ENCODE data around the gene BCAN. TPM values are rescaled to one million over a fixed set of nuclear protein-coding genes. Genes with fewer than 3 reads are reported as not detected.
A peak's percentile ranks its signal among the peaks of the same experiment; 100 is the strongest.
"Not testable (repeated sequence)": the region's sequence is repeated elsewhere in the genome, so short reads cannot be mapped to it uniquely, and the experiment has no call there.

Gene BCAN
- total RNA-seq, 1 experiment from 2014 or later: 1.2 TPM

GRCh38 chr1:156602557-156602993 is 39.3 kb upstream of the BCAN start:
- Mint-ChIP-seq H3K4me1 (peaks cover 15 to 23% of the 10 kb centered on the region in 2 experiments), H3K9me3 (no peaks in the 10 kb centered on the region; a peak in 2 of 5 replicates), H3K36me3 (ENCODE audit: insufficient read depth in 1 of 3, low read depth in 3 of 3) (peaks cover 10 to 22% (median 16%) of the 10 kb centered on the region in 3 experiments; a peak in 6 of 7 replicates), H3K4me3 (peak overlapping the region; percentile 47 to 63; a peak in 4 of 5 replicates), H3K27me3 (ENCODE audit: low read depth) (peaks cover 2% of the 10 kb centered on the region; the same call in 1 of the 2 replicates), H3K27ac (peak overlapping the region in 2 of 3 experiments; percentile 40 to 94; a peak in 1 of 7 replicates)
- Histone ChIP-seq H3K27ac (ENCODE audit: insufficient read length, low read depth, low read length) (no peak overlapping the region), H3T11ph (ENCODE audit: low read length) (no peak overlapping the region), H3K14ac (ENCODE audit: insufficient read depth, low read length) (no peak overlapping the region), H2BK5ac (ENCODE audit: insufficient read length, low read length) (no peak overlapping the region), H2BK120ac (ENCODE audit: low read depth, low read length, poor library complexity, severe bottlenecking) (no peak overlapping the region), H3K23ac (ENCODE audit: insufficient read length, low read depth, low read length) (no peak overlapping the region), H3K79me1 (ENCODE audit: insufficient read depth, low read depth, low read length, poor library complexity, severe bottlenecking) (no peaks in the 10 kb centered on the region), H4K5ac (ENCODE audit: insufficient read length, low read depth, low read length) (no peak overlapping the region), H3K4me1 (ENCODE audit: insufficient read depth, low read length) (no peaks in the 10 kb centered on the region; the same call in 1 of the 2 replicates), H2AK5ac (ENCODE audit: insufficient read length, low read length) (no peak overlapping the region), H2BK12ac (ENCODE audit: insufficient read length, low read depth, low read length) (no peak overlapping the region), H3K9ac (ENCODE audit: extremely low read depth, insufficient read length, low read length) (no peak overlapping the region), H2BK20ac (ENCODE audit: low read depth, low read length, poor library complexity, severe bottlenecking) (no peak overlapping the region), H3K23me2 (ENCODE audit: insufficient read length, low read depth, low read length, poor library complexity, severe bottlenecking) (peaks cover 4% of the 10 kb centered on the region), H3K27me3 (ENCODE audit: insufficient read depth, low read length) (no peaks in the 10 kb centered on the region), H4K91ac (ENCODE audit: insufficient read length, low read depth, low read length) (no peak overlapping the region), H2AFZ (ENCODE audit: low read length) (no peak overlapping the region), H3K9me3 (ENCODE audit: control insufficient read depth, low read depth, low read length) (no peaks in the 10 kb centered on the region), H3K4ac (ENCODE audit: low read depth, low read length) (no peak overlapping the region), H2BK15ac (ENCODE audit: low read depth, low read length) (no peak overlapping the region), H3K4me2 (ENCODE audit: insufficient read depth, insufficient read length, low read length) (no peak overlapping the region), H3K56ac (ENCODE audit: insufficient read length, low read depth, low read length) (no peak overlapping the region), H3K18ac (ENCODE audit: insufficient read length, low read depth, low read length) (no peak overlapping the region), H4K20me1 (ENCODE audit: control insufficient read depth, insufficient read depth, insufficient read length) (no peaks in the 10 kb centered on the region), H3K79me2 (ENCODE audit: insufficient read depth, low read length) (no peaks in the 10 kb centered on the region; the same call in 1 of the 2 replicates), H4K8ac (replicated peaks; ENCODE audit: insufficient read length, low read depth, low read length) (no peak overlapping the region)
- no peak for DNase-seq
- TF ChIP-seq CTCF (conservative IDR thresholded peaks at IDR 0.05): peak; percentile 68
- no CpG with 5 or more reads among the region's 10 CpGs for WGBS (ENCODE audit: extremely low coverage, insufficient read length, low lambda C conversion rate)

- not testable (repeated sequence) for H3K9me3 ChIP-seq (ENCODE audit: control insufficient read depth, low read depth, low read length); H3K4me2 ChIP-seq (ENCODE audit: insufficient read depth, insufficient read length, low read length); H2BK20ac ChIP-seq (ENCODE audit: low read depth, low read length, poor library complexity, severe bottlenecking); H3K79me2 ChIP-seq (ENCODE audit: insufficient read depth, low read length); H3K4ac ChIP-seq (ENCODE audit: low read depth, low read length); H2AK5ac ChIP-seq (ENCODE audit: insufficient read length, low read length); H2BK12ac ChIP-seq (ENCODE audit: insufficient read length, low read depth, low read length); H3K56ac ChIP-seq (ENCODE audit: insufficient read length, low read depth, low read length); H3K79me1 ChIP-seq (ENCODE audit: insufficient read depth, low read depth, low read length, poor library complexity, severe bottlenecking); H2BK5ac ChIP-seq (ENCODE audit: insufficient read length, low read length); H3K4me1 ChIP-seq (ENCODE audit: insufficient read depth, low read length); H3K23me2 ChIP-seq (ENCODE audit: insufficient read length, low read depth, low read length, poor library complexity, severe bottlenecking); H3K9ac ChIP-seq (ENCODE audit: extremely low read depth, insufficient read length, low read length); H3K27me3 Mint-ChIP-seq (ENCODE audit: low read depth); H2AFZ ChIP-seq (ENCODE audit: low read length); H4K91ac ChIP-seq (ENCODE audit: insufficient read length, low read depth, low read length); H2BK120ac ChIP-seq (ENCODE audit: low read depth, low read length, poor library complexity, severe bottlenecking); H3K9me3 Mint-ChIP-seq; H4K20me1 ChIP-seq (ENCODE audit: control insufficient read depth, insufficient read depth, insufficient read length); H4K8ac ChIP-seq (replicated peaks; ENCODE audit: insufficient read length, low read depth, low read length); H3T11ph ChIP-seq (ENCODE audit: low read length); H3K27ac Mint-ChIP-seq; DNase-seq; H3K23ac ChIP-seq (ENCODE audit: insufficient read length, low read depth, low read length); H3K4me3 Mint-ChIP-seq; H4K5ac ChIP-seq (ENCODE audit: insufficient read length, low read depth, low read length); H3K27ac ChIP-seq (ENCODE audit: insufficient read length, low read depth, low read length); H3K36me3 Mint-ChIP-seq (ENCODE audit: insufficient read depth in 1 of 3, low read depth in 3 of 3); H3K27me3 ChIP-seq (ENCODE audit: insufficient read depth, low read length); H3K14ac ChIP-seq (ENCODE audit: insufficient read depth, low read length); H3K18ac ChIP-seq (ENCODE audit: insufficient read length, low read depth, low read length); H2BK15ac ChIP-seq (ENCODE audit: low read depth, low read length)
- no CpG with 5 or more reads among the region's 4 CpGs for WGBS (ENCODE audit: extremely low coverage, insufficient read length, low lambda C conversion rate)
- peaks cover 6 to 18% of the 10 kb centered on the region in 2 experiments for H3K4me1 Mint-ChIP-seq
Measured at GRCh38 chr1:156607344-156607743, 34.6 kb upstream of the BCAN start.
